Mesenchymal stem cell (in vitro differentiated cells and primary cell): ENCODE results near the gene VTI1B.
"Not testable (repeated sequence)": the region's sequence is repeated elsewhere in the genome, so short reads cannot be mapped to it uniquely, and the experiment has no call there.

ENCODE experiments used
- DNase-seq: peaks from one replicate; pipeline ENCODE4 v3.0.0-alpha.2; 2013
- H2AFZ ChIP-seq: one replicate; pipeline ENCODE4 v1.6.1; 2013; ENCODE audit warnings: low read depth, mild to moderate bottlenecking, control low read depth, inconsistent platforms, low read length, moderate library complexity
- H2AK5ac ChIP-seq: 2 replicates; pipeline ENCODE4 v1.6.1; 2013; ENCODE audit warnings: low read length, moderate library complexity, mild to moderate bottlenecking, inconsistent platforms; ENCODE audit not compliant: severe bottlenecking
- H2BK120ac ChIP-seq: one replicate; pipeline ENCODE4 v1.6.1; 2013; ENCODE audit warnings: low read depth, mild to moderate bottlenecking, inconsistent platforms, low read length, moderate library complexity
- H2BK12ac ChIP-seq, 2 experiments: one replicate each; pipeline ENCODE4 v1.6.1; 2013; ENCODE audit warnings: inconsistent platforms in 2 of 2, low read length in 2 of 2, mild to moderate bottlenecking in 2 of 2, moderate library complexity in 2 of 2, control low read depth in 1 of 2
- H2BK15ac ChIP-seq: one replicate; pipeline ENCODE4 v1.6.1; 2013; ENCODE audit warnings: mild to moderate bottlenecking, low read depth, inconsistent platforms; ENCODE audit not compliant: poor library complexity, severe bottlenecking
- H2BK5ac ChIP-seq: 2 replicates; pipeline ENCODE4 v1.6.1; 2013; ENCODE audit warnings: low read depth, mild to moderate bottlenecking, low read length, control low read depth, inconsistent platforms; ENCODE audit not compliant: poor library complexity, severe bottlenecking
- H3K14ac ChIP-seq, 2 experiments: one replicate each; pipeline ENCODE4 v1.6.1; 2013; ENCODE audit warnings: inconsistent platforms in 2 of 2, low read length in 2 of 2, control low read depth in 1 of 2, mild to moderate bottlenecking in 1 of 2, moderate library complexity in 1 of 2
- H3K18ac ChIP-seq, 2 experiments: one replicate each; pipeline ENCODE4 v1.6.1; 2013; ENCODE audit warnings: inconsistent platforms in 2 of 2, low read length in 2 of 2, control low read depth in 1 of 2, low read depth in 1 of 2, mild to moderate bottlenecking in 1 of 2
- H3K23ac ChIP-seq, 2 experiments: one replicate each; pipeline ENCODE4 v1.6.1; 2013; ENCODE audit warnings: inconsistent platforms in 2 of 2, low read length in 2 of 2, mild to moderate bottlenecking in 2 of 2, moderate library complexity in 2 of 2, control low read depth in 1 of 2
- H3K27ac ChIP-seq: 2 replicates; pipeline ENCODE4 v1.5.1; 2013; ENCODE audit warnings: mild to moderate bottlenecking, moderate library complexity, low read length, control low read depth, inconsistent platforms; ENCODE audit not compliant: poor library complexity, severe bottlenecking
- H3K27me3 ChIP-seq, 2 experiments: 2 replicates each; pipeline versions ENCODE4 v1.6.1 to v1.7.0; 2013; ENCODE audit warnings: low read length in 2 of 2, mild to moderate bottlenecking in 2 of 2, moderate library complexity in 2 of 2, control low read depth in 1 of 2, inconsistent platforms in 1 of 2; ENCODE audit not compliant: control insufficient read depth in 1 of 2, insufficient read depth in 1 of 2
- H3K36me3 ChIP-seq, 2 experiments: 2 replicates each; pipeline versions ENCODE4 v1.6.1 to v1.7.0; 2013; ENCODE audit warnings: low read length in 2 of 2, control low read depth in 1 of 2, inconsistent platforms in 1 of 2, low read depth in 1 of 2, mild to moderate bottlenecking in 1 of 2; ENCODE audit not compliant: insufficient read depth in 2 of 2, control insufficient read depth in 1 of 2
- H3K4ac ChIP-seq, 2 experiments: one replicate each; pipeline ENCODE4 v1.6.1; 2013; ENCODE audit warnings: inconsistent platforms in 2 of 2, low read length in 2 of 2, mild to moderate bottlenecking in 2 of 2, moderate library complexity in 2 of 2, control low read depth in 1 of 2, low read depth in 1 of 2
- H3K4me1 ChIP-seq: 2 replicates; pipeline ENCODE4 v1.6.1; 2013; ENCODE audit warnings: low read depth, low read length, control low read depth; ENCODE audit not compliant: control insufficient read depth, insufficient read depth
- H3K4me2 ChIP-seq: 2 replicates; pipeline ENCODE4 v1.6.1; 2013; ENCODE audit warnings: low read length, mild to moderate bottlenecking, inconsistent platforms; ENCODE audit not compliant: poor library complexity, severe bottlenecking
- H3K4me3 ChIP-seq, 2 experiments: 2 replicates each; pipeline versions ENCODE4 v1.5.1 to v1.7.0; 2013; ENCODE audit warnings: low read length in 2 of 2, mild to moderate bottlenecking in 2 of 2, control low read depth in 1 of 2, low read depth in 1 of 2; ENCODE audit not compliant: insufficient read depth in 1 of 2
- H3K79me1 ChIP-seq: replicated peaks from 2 replicates; pipeline ENCODE4 v1.6.1; 2013; ENCODE audit warnings: mild to moderate bottlenecking, control low read depth, low read length, inconsistent platforms; ENCODE audit not compliant: poor library complexity, severe bottlenecking
- H3K9ac ChIP-seq: 2 replicates; pipeline ENCODE4 v1.7.0; 2013; ENCODE audit warnings: mild to moderate bottlenecking, low read length, moderate library complexity
- H3K9me3 ChIP-seq: 2 replicates; pipeline ENCODE4 v1.7.0; 2013; ENCODE audit warnings: mild to moderate bottlenecking, low read length; ENCODE audit not compliant: control insufficient read depth
- H4K8ac ChIP-seq: one replicate; pipeline ENCODE4 v1.6.1; 2013; ENCODE audit warnings: inconsistent platforms, mild to moderate bottlenecking, low read length, moderate library complexity
- H4K91ac ChIP-seq: one replicate; pipeline ENCODE4 v1.6.1; 2013; ENCODE audit warnings: mild to moderate bottlenecking, low read length, inconsistent platforms
- WGBS: methylation state at CpG from one replicate; pipeline ENCODE4 v1.1.7; 2013; ENCODE audit warnings: mixed read lengths; 5-methylcytosine and 5-hydroxymethylcytosine counted together

VTI1B gene

DNA sequence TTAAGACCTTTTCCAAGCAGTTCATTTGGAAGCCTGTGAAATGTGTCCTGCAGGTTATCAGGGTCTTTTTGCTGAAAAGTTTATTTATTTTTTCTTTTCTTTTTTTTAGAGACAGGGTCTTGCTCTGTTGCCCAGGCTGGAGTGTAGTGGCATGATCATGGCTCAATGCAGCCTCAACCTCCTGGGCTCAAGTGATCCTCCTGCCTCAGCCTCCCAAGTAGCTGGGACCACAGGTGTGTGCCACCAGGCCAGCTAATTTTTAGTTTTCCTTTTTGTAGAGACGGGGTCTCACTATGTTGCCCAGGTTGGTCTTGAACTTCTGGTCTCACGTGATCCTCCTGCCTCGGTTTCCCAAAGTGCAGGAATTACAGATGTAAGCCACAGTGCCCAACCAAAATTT lies 45.0 kb upstream of the VTI1B start:
- H3K23ac ChIP-seq, H3K4me2 ChIP-seq, H3K36me3 ChIP-seq, H3K18ac ChIP-seq, H3K4me3 ChIP-seq, H4K8ac ChIP-seq, H2BK120ac ChIP-seq, H3K14ac ChIP-seq, H3K9ac ChIP-seq, H3K9me3 ChIP-seq, H2BK15ac ChIP-seq, H3K79me1 ChIP-seq, H2BK5ac ChIP-seq, H2AK5ac ChIP-seq, H4K91ac ChIP-seq, H3K4me1 ChIP-seq, H2BK12ac ChIP-seq, DNase-seq, H3K27ac ChIP-seq, H3K4ac ChIP-seq, H2AFZ ChIP-seq: not testable (repeated sequence)
- 91% methylated on average over 3 of the region's 3 CpGs for WGBS
- peaks cover 27 to 41% of the 10 kb centered on the region in 2 experiments for H3K27me3 ChIP-seq

DNA sequence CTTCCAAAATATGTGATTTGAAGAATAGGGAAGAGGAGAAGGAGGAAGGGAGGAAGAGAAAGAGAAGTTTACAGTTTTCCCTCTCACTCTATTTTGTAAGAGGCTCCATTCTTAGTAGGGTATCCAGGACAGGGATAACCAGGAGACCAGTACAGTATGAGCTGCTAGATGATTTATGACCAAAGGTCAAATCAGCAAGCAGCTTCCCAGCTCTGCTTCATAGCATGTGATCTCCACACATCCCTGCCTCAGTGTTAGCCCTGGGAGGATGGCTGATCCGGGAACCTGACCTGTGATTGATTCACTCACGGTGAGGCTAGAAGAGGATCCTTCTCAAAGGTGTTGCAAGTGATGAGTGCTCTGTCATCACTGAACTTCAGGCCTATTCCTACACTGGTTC lies 43.8 kb upstream of the VTI1B start:
- no peak overlapping the region for H2BK15ac ChIP-seq
- no peak overlapping the region for H2BK5ac ChIP-seq
- no peak overlapping the region for H4K91ac ChIP-seq
- no peaks in the 10 kb centered on the region for H3K79me1 ChIP-seq
- no peak overlapping the region for H2AFZ ChIP-seq
- H3K27ac ChIP-seq = no peak overlapping the region
- WGBS = 82% methylated on average over 2 of the region's 2 CpGs
- H3K23ac ChIP-seq = no peak overlapping the region
- no peaks in the 10 kb centered on the region for H3K36me3 ChIP-seq
- no peak overlapping the region for H2BK120ac ChIP-seq
- no peak overlapping the region for H2AK5ac ChIP-seq
- H2BK12ac ChIP-seq = no peak overlapping the region
- no peaks in the 10 kb centered on the region for H3K4me1 ChIP-seq
- no peak overlapping the region for H4K8ac ChIP-seq
- DNase-seq = no peak
- peaks cover 21 to 30% of the 10 kb centered on the region in 2 experiments for H3K27me3 ChIP-seq
- H3K9ac ChIP-seq = no peak overlapping the region
- H3K14ac ChIP-seq = no peak overlapping the region
- H3K18ac ChIP-seq = no peak overlapping the region
- no peak overlapping the region for H3K4me2 ChIP-seq
- no peak overlapping the region for H3K4me3 ChIP-seq
- H3K4ac ChIP-seq = no peak overlapping the region
- H3K9me3 ChIP-seq = no peaks in the 10 kb centered on the region

DNA sequence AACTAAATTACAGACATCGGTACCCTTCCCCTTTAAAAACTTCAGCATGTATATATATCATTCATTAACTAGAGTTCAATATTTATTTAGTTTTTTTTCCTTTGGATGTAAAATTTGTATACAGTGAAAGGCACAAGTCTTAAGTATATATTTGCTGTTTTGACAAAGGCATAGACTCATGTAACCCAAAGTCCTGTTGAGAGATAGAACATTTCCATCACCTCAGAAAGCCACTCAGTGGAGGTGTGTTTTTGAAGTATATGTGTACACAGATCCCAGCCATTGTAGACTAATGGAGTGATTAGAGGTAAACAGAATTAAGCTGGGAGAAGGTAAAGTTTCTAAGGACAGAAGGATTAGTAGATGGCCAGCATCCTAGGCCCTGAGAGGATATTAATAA lies 42.6 kb upstream of the VTI1B start:
- no peak overlapping the region for H2BK12ac ChIP-seq
- no peak overlapping the region for H2BK120ac ChIP-seq
- no peak overlapping the region for H2AFZ ChIP-seq
- no peak overlapping the region for H3K14ac ChIP-seq
- DNase-seq = no peak
- H3K4me3 ChIP-seq = no peak overlapping the region
- H3K4me1 ChIP-seq = no peaks in the 10 kb centered on the region
- H2BK5ac ChIP-seq = no peak overlapping the region
- no peaks in the 10 kb centered on the region for H3K9me3 ChIP-seq
- no peak overlapping the region for H3K4ac ChIP-seq
- H2AK5ac ChIP-seq = no peak overlapping the region
- H3K9ac ChIP-seq = no peak overlapping the region
- H4K8ac ChIP-seq = no peak overlapping the region
- no peaks in the 10 kb centered on the region for H3K79me1 ChIP-seq
- WGBS = no CpG with 5 or more reads among the region's 1 CpG
- H3K27me3 ChIP-seq = peaks cover 11 to 23% of the 10 kb centered on the region in 2 experiments
- H2BK15ac ChIP-seq = no peak overlapping the region
- H3K36me3 ChIP-seq = no peaks in the 10 kb centered on the region
- H3K4me2 ChIP-seq = no peak overlapping the region
- H3K23ac ChIP-seq = no peak overlapping the region
- H3K27ac ChIP-seq = no peak overlapping the region
- H4K91ac ChIP-seq = no peak overlapping the region
- H3K18ac ChIP-seq = no peak overlapping the region

DNA sequence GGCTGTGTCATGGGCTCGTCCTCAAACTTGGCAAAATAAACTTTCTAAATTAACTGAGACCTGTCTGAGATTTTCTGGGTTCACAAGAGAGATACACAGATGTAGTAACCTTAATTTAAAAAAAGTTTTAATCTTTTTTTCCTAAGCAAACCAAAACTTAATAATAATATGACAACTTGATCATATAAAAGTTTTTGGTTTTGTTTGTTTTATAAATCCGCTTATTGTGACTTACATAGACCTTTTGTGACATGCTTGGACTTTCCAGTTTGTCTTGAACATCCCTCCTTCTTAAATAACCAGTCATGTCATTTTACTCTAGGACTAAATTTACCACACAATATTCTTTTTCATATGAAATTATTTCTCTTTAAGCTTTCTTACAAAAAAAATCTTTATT lies 35.8 kb upstream of the VTI1B start:
- Histone ChIP-seq H3K9me3 (no peaks in the 10 kb centered on the region), H4K8ac (no peak overlapping the region), H4K91ac (no peak overlapping the region), H2BK12ac (no peak overlapping the region), H3K27ac (no peak overlapping the region), H2BK5ac (no peak overlapping the region), H2BK120ac (no peak overlapping the region), H3K4ac (no peak overlapping the region), H3K4me1 (no peaks in the 10 kb centered on the region), H3K79me1 (no peaks in the 10 kb centered on the region), H3K18ac (no peak overlapping the region), H2BK15ac (no peak overlapping the region), H2AFZ (no peak overlapping the region), H3K4me2 (no peak overlapping the region), H3K23ac (no peak overlapping the region), H3K4me3 (no peak overlapping the region), H3K27me3 (no peaks in the 10 kb centered on the region), H3K9ac (no peak overlapping the region), H2AK5ac (no peak overlapping the region), H3K36me3 (no peaks in the 10 kb centered on the region), H3K14ac (no peak overlapping the region)
- WGBS = 67% methylated on average over 1 of the region's 2 CpGs
- DNase-seq = no peak
